Nephron progenitor cell (in vitro differentiated cells): ENCODE results near the gene LIF.

Experiments
- DNase-seq: peaks from one replicate; pipeline ENCODE4 v3.0.0; 2021
- H3K27ac Mint-ChIP-seq: 2 replicates; pipeline ENCODE4 v1.8.0; 2021; ENCODE audit warnings: mild to moderate bottlenecking, moderate library complexity, mixed read lengths
- H3K27me3 Mint-ChIP-seq: 2 replicates; pipeline ENCODE4 v1.8.0; 2021; ENCODE audit warnings: mild to moderate bottlenecking, low read depth, mixed read lengths; ENCODE audit not compliant: poor library complexity
- H3K36me3 Mint-ChIP-seq: 2 replicates; pipeline ENCODE4 v1.8.0; 2021; ENCODE audit warnings: low read depth, mixed read lengths
- H3K4me1 Mint-ChIP-seq: 2 replicates; pipeline ENCODE4 v1.8.0; 2021; ENCODE audit warnings: mixed read lengths
- H3K4me3 Mint-ChIP-seq: 2 replicates; pipeline ENCODE4 v1.8.0; 2021; ENCODE audit warnings: mild to moderate bottlenecking, moderate library complexity, mixed read lengths
- H3K9me3 Mint-ChIP-seq: 2 replicates; pipeline ENCODE4 v1.8.0; 2021; ENCODE audit warnings: mild to moderate bottlenecking, moderate library complexity, mixed read lengths
- TF ChIP-seq, protein P1 (sequence below): fragments of 200-600 bp; sonication (generic); IDR thresholded peaks from 2 replicates; pipeline ENCODE4 v1.5.0; 2021; ENCODE audit warnings: antibody characterized with exemption

The LIF gene

DNA sequence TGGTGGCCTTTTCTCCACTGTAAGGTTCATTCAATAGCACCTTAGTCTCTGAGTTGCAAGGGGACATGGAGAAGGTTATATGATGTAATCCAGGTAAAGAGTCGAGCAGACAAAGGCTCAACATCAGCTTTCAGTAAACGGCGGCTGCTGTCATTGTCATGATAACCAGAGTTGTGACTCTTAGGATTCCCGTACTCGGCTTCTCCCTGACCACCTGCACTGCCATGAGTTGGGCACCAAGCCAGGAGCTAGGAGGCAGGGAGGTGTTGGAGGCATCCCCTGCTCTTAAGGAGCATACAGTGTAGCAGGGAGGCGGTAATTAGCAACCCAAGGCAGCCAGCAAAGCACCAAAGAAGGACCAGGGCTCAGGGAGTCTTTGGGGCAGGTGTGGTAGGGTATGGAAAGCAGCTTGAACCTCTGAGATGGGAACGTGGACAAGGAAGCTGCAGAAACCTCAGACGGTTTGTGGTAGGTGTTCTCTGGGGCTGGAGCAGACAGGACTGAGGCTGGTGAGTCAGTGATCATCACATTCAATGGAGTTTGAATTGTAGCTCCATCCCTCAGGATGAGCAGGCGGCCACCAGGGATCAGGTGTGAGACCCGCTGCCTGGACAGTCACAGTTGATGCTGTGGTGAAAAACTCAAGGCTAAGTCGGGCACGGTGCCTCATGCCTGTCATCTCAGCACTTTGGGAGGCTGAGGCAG, 31.7 kb downstream of the LIF start:
- Mint-ChIP-seq H3K9me3 (no peaks in the 10 kb centered on the region), H3K4me1 (peaks cover 15% of the 10 kb centered on the region), H3K27me3 (peaks cover 28% of the 10 kb centered on the region), H3K27ac (no peak overlapping the region), H3K36me3 (no peaks in the 10 kb centered on the region), H3K4me3 (no peak overlapping the region)
- TF ChIP-seq, protein P1, sequence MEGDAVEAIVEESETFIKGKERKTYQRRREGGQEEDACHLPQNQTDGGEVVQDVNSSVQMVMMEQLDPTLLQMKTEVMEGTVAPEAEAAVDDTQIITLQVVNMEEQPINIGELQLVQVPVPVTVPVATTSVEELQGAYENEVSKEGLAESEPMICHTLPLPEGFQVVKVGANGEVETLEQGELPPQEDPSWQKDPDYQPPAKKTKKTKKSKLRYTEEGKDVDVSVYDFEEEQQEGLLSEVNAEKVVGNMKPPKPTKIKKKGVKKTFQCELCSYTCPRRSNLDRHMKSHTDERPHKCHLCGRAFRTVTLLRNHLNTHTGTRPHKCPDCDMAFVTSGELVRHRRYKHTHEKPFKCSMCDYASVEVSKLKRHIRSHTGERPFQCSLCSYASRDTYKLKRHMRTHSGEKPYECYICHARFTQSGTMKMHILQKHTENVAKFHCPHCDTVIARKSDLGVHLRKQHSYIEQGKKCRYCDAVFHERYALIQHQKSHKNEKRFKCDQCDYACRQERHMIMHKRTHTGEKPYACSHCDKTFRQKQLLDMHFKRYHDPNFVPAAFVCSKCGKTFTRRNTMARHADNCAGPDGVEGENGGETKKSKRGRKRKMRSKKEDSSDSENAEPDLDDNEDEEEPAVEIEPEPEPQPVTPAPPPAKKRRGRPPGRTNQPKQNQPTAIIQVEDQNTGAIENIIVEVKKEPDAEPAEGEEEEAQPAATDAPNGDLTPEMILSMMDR, result no peak
- no peak for DNase-seq

DNA sequence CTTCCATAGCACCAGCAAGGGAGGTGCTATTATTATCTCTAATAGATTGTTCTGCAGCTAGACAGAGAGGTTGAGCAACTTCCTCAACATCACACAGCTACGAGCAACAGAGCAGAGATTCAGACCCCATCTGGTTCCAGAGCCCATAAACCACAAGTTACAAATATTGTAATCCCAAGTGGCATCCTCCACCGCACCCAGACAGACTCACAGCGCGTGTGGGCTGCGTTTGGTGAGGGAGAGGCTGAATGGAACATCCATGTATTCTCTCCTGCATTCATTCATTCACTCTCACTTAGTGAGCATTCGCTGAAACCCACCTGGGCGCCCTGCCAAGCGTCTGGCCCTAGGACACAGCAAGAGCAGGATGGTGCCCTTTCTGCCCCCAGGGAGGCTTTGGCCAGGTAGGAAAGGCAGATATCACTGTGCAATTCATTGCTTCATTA, 33.5 kb downstream of the LIF start:
- Mint-ChIP-seq H3K4me1 (peaks cover 30% of the 10 kb centered on the region), H3K27me3 (peaks cover 30% of the 10 kb centered on the region), H3K27ac (no peak overlapping the region), H3K4me3 (no peak overlapping the region), H3K9me3 (no peaks in the 10 kb centered on the region), H3K36me3 (no peaks in the 10 kb centered on the region)
- no peak for DNase-seq
- TF ChIP-seq, protein P1, result no peak

DNA sequence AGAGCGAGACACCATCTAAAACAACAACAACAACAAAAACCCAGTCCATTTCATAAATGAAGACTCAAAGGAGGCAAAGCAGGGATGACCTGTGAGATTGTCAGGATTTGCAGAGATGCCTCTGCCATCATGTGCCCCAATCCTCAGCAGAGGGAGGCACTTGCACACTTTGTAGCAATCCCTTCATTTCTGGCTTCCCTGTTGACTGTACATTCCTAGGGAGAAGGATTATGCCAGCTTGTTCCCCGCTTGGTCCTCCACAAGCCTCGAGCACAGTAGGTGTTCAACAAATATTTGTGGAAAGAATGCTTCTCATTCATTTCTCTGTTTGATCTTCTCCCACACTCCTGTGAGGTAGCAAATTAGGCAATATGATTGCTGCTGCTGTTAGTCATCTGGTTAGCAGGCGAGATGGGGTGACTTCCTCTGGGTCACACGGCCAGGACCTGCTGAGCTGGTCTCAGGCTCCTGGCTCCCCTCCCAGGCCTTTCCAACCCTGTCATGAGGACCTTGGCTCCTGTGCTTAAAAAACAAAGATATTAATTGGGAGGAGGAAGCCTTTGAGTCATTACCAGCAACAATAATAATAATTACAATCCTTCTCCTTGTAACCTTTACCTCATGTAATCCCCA, 34.1 kb downstream of the LIF start:
- peaks cover 35% of the 10 kb centered on the region for H3K4me1 Mint-ChIP-seq
- H3K36me3 Mint-ChIP-seq, result no peaks in the 10 kb centered on the region
- H3K9me3 Mint-ChIP-seq, result no peaks in the 10 kb centered on the region
- TF ChIP-seq, protein P1, result no peak
- peaks cover 29% of the 10 kb centered on the region for H3K27me3 Mint-ChIP-seq
- no peak overlapping the region for H3K27ac Mint-ChIP-seq
- DNase-seq, result no peak
- H3K4me3 Mint-ChIP-seq, result no peak overlapping the region

DNA sequence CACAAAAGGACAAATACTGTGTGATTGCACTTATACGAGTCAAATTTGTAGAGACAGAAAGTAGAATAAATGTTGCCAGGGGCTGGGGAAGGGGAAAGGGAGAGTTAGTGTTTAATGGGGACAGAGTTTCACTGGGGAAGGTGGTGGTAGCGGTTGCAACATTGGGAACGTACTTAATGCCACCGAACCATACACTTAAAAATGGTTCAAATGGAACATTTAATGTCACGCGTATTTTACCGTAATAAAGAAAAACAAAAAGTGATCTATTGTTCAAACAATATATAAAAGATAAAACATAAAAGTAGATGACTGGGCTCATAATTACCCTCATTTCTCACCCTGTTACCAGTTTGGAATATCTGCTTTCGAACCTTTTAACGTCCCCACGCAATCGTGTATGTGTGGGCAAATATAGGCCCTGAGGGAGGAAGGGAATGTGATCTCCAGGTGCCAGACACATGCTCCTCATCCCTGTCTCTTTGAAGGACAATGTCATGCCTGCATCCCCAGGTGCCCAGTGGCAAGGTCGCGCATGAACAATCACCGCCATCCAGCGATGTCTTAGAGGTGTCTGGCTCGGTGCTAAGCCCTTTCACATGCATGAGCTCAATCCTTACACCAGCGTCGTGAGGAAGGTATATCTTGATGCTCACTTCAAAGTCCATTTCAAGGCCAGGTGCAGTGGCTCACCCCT, 35.3 kb downstream of the LIF start:
- DNase-seq, result no peak
- TF ChIP-seq, protein P1, result no peak
- H3K36me3 Mint-ChIP-seq, result no peaks in the 10 kb centered on the region
- no peak overlapping the region for H3K4me3 Mint-ChIP-seq
- no peak overlapping the region for H3K27ac Mint-ChIP-seq
- H3K27me3 Mint-ChIP-seq, result peaks cover 29% of the 10 kb centered on the region
- no peaks in the 10 kb centered on the region for H3K9me3 Mint-ChIP-seq
- H3K4me1 Mint-ChIP-seq, result peaks cover 46% of the 10 kb centered on the region

DNA sequence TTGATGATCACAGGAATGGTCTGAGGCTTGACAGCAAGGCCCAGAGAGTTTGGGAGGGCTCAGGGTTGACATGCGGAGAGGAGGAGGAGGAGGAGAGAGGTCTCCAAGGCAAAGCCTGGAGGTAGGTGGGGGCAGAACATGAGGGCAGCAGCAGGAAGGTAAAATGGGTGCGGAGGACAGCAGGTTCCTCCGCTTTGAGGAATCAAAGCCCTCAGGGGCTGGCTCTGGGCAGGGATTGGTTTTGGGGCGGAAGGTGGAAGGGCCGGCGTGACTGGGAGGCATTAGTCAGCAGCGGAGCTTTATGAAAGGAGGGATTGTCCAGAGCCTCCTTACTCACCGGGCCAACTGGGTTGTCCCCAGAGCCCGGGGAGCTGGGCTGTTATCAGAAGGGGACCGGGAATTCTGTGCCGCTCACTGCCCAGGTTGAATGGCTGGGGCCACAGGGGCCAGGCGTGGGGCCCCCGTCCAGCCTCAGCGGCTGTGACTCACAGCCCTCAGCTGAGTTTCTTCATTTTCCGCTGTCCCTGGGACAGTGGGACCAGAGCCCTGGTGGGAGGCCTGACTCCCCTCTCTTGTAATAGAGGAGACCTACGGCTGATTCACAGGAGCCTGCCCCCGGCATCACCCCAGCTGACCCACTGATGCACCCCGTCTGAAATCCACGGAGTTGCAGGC, 36.2 kb downstream of the LIF start:
- Mint-ChIP-seq H3K4me3 (no peak overlapping the region), H3K9me3 (no peaks in the 10 kb centered on the region), H3K4me1 (peaks cover 53% of the 10 kb centered on the region), H3K27me3 (peaks cover 23% of the 10 kb centered on the region), H3K27ac (peak overlapping the region; percentile 80), H3K36me3 (no peaks in the 10 kb centered on the region)
- TF ChIP-seq, protein P1, result no peak
- no peak for DNase-seq
